ENCODE measurements around the gene ARMC9.

The ARMC9 gene

GRCh38 chr2:231393149-231394131 is 195.0 kb downstream of the ARMC9 start:
- TF ChIP-seq POLR2AphosphoS5 (IDR thresholded peaks at IDR 0.05; ENCODE audit: low read depth, low read length) (no peak), REST (IDR thresholded peaks at IDR 0.05; ENCODE audit: insufficient read depth in 1 of 2, low read depth in 2 of 2, low read length in 2 of 2) (no peak), FOXP2 (optimal IDR thresholded peaks at IDR 0.05; ENCODE audit: borderline replicate concordance, extremely low read depth, extremely low read length, insufficient read depth) (no peak), TAF1 (IDR thresholded peaks at IDR 0.05; ENCODE audit: borderline replicate concordance, insufficient read depth, low read length) (no peak), SIN3A (IDR thresholded peaks at IDR 0.05; ENCODE audit: borderline replicate concordance, insufficient read depth, low read length) (no peak)

- TF ChIP-seq TAF1 (IDR thresholded peaks at IDR 0.05; ENCODE audit: borderline replicate concordance, insufficient read depth, low read length), result no peak
- no peak for TF ChIP-seq POLR2AphosphoS5 (IDR thresholded peaks at IDR 0.05; ENCODE audit: low read depth, low read length)
- TF ChIP-seq SIN3A (IDR thresholded peaks at IDR 0.05; ENCODE audit: borderline replicate concordance, insufficient read depth, low read length), result no peak
- no peak for TF ChIP-seq REST (IDR thresholded peaks at IDR 0.05; ENCODE audit: insufficient read depth in 1 of 2, low read depth in 2 of 2, low read length in 2 of 2)
- no peak for TF ChIP-seq FOXP2 (optimal IDR thresholded peaks at IDR 0.05; ENCODE audit: borderline replicate concordance, extremely low read depth, extremely low read length, insufficient read depth)
These were observed 196.0 kb downstream of the ARMC9 start for GRCh38 chr2:231394211-231395141.

- TF ChIP-seq SIN3A (IDR thresholded peaks at IDR 0.05; ENCODE audit: borderline replicate concordance, insufficient read depth, low read length) (no peak), REST (IDR thresholded peaks at IDR 0.05; ENCODE audit: insufficient read depth in 1 of 2, low read depth in 2 of 2, low read length in 2 of 2) (no peak), FOXP2 (optimal IDR thresholded peaks at IDR 0.05; ENCODE audit: borderline replicate concordance, extremely low read depth, extremely low read length, insufficient read depth) (no peak), TAF1 (IDR thresholded peaks at IDR 0.05; ENCODE audit: borderline replicate concordance, insufficient read depth, low read length) (no peak), POLR2AphosphoS5 (IDR thresholded peaks at IDR 0.05; ENCODE audit: low read depth, low read length) (no peak)
These were observed 197.0 kb downstream of the ARMC9 start, which contains the start of gene B3GNT7 for GRCh38 chr2:231395188-231396057. B3GNT7 (plus strand) TSS chr2:231395710; CDS start chr2:231395804, 94 bp downstream.

GRCh38 chr2:231396058-231396821 is 197.8 kb downstream of the ARMC9 start:
- no peak for TF ChIP-seq TAF1 (IDR thresholded peaks at IDR 0.05; ENCODE audit: borderline replicate concordance, insufficient read depth, low read length)

Measured in PFSK-1 (cell line).